HepG2 (cell line): ENCODE results near the gene STUB1. TPM values are rescaled to one million over a fixed set of nuclear protein-coding genes. Genes with fewer than 3 reads are reported as not detected.

Source experiments
- CCAR2 ChIP-seq: fragments of 200-400 bp; formaldehyde crosslinking; optimal IDR thresholded peaks from 2 replicates; pipeline ENCODE3; 2018; ENCODE audit warnings: low read depth, mild to moderate bottlenecking, low read length, moderate library complexity
- ELF1 ChIP-seq: sonication (generic); formaldehyde crosslinking; IDR thresholded peaks from 2 replicates; pipeline ENCODE4 v1.4.0; 2020; ENCODE audit warnings: missing genetic modification reagents
- JUND ChIP-seq: sonication (generic); formaldehyde crosslinking; IDR thresholded peaks from 2 replicates; pipeline ENCODE4 v1.8.0; 2022; ENCODE audit warnings: mild to moderate bottlenecking, missing genetic modification reagents
- KDM3A ChIP-seq: IDR thresholded peaks from 2 replicates; pipeline ENCODE4 v1.6.1; 2018; ENCODE audit warnings: low read depth, missing compliant biosample characterization
- RFX3 ChIP-seq: IDR thresholded peaks from 2 replicates; pipeline ENCODE4 v1.6.1; 2016; ENCODE audit warnings: missing biosample characterization, missing genetic modification reagents
- ZBTB42 ChIP-seq: sonication (generic); formaldehyde crosslinking; IDR thresholded peaks from 2 replicates; pipeline ENCODE4 v1.5.0; 2020; ENCODE audit warnings: mild to moderate bottlenecking, missing genetic modification reagents
- ZMYM4 ChIP-seq: sonication (generic); formaldehyde crosslinking; IDR thresholded peaks from 2 replicates; pipeline ENCODE4 v1.8.1; 2023; ENCODE audit warnings: mild to moderate bottlenecking, missing genetic modification reagents
- ZNF121 ChIP-seq: sonication (generic); formaldehyde crosslinking; IDR thresholded peaks from 2 replicates; pipeline ENCODE4 v1.5.0; 2020; ENCODE audit warnings: mild to moderate bottlenecking, missing genetic modification reagents
- ZNF230 ChIP-seq: sonication (generic); formaldehyde crosslinking; IDR thresholded peaks from 2 replicates; pipeline ENCODE4 v1.4.0; 2020; ENCODE audit warnings: mild to moderate bottlenecking, missing genetic modification reagents
- ZNF430 ChIP-seq: sonication (generic); formaldehyde crosslinking; IDR thresholded peaks from 2 replicates; pipeline ENCODE4 v1.9.0; 2021; ENCODE audit warnings: mild to moderate bottlenecking, missing genetic modification reagents
- ZNF556 ChIP-seq: sonication (generic); formaldehyde crosslinking; IDR thresholded peaks from 2 replicates; pipeline ENCODE4 v1.4.0; 2020; ENCODE audit warnings: mild to moderate bottlenecking, missing genetic modification reagents, borderline replicate concordance
- ZNF564 ChIP-seq: sonication (generic); formaldehyde crosslinking; IDR thresholded peaks from 2 replicates; pipeline ENCODE4 v1.8.1; 2023; ENCODE audit warnings: mild to moderate bottlenecking, missing genetic modification reagents
- polyA plus RNA-seq, 8 experiments: library from polyadenylated mRNA; depleted of rRNA in 3 of 8; stranded (reverse) in 7 of 8; unstranded in 1 of 8; fragments of >200 nt; fragmentation: Illumina TruSeq in 4 of 8; extraction: Trizol in 4 of 8; gene quantifications; 2 replicates each; pipeline versions ENCODE4 v1.2.1 to v1.2.3, GENCODE V29; 2011 to 2016; ENCODE audit warnings: low read depth in 4 of 8, missing spikeins in 1 of 8, mixed read lengths in 1 of 8; ENCODE audit not compliant: insufficient read depth in 1 of 8
- total RNA-seq, 5 experiments: library from RNA; depleted of rRNA; stranded (reverse); fragments of >200 nt; fragmentation: Illumina TruSeq; extraction: Trizol; gene quantifications; 2 replicates each; pipeline ENCODE4 v1.2.3, GENCODE V29; 2016; ENCODE audit warnings: low read depth in 1 of 5
- TF ChIP-seq, protein P1 (sequence below): sonication (generic); formaldehyde crosslinking; IDR thresholded peaks from 2 replicates; pipeline ENCODE4 v1.4.0; 2020; ENCODE audit warnings: missing genetic modification reagents
- TF ChIP-seq, protein P2 (sequence below): sonication (generic); formaldehyde crosslinking; IDR thresholded peaks from 2 replicates; pipeline ENCODE4 v1.4.0; 2020; ENCODE audit warnings: mild to moderate bottlenecking, missing genetic modification reagents
- TF ChIP-seq, protein P3 (sequence below): IDR thresholded peaks from 2 replicates; pipeline ENCODE4 v1.6.1; 2012; ENCODE audit warnings: low read length, improper control_type of control experiment

The STUB1 gene
- total and polyA plus RNA-seq, 2 of the 13 experiments (the other 11 are each of a cell fraction or from before 2014, with no cell fraction given): 52.9 to 78.2 TPM

DNA sequence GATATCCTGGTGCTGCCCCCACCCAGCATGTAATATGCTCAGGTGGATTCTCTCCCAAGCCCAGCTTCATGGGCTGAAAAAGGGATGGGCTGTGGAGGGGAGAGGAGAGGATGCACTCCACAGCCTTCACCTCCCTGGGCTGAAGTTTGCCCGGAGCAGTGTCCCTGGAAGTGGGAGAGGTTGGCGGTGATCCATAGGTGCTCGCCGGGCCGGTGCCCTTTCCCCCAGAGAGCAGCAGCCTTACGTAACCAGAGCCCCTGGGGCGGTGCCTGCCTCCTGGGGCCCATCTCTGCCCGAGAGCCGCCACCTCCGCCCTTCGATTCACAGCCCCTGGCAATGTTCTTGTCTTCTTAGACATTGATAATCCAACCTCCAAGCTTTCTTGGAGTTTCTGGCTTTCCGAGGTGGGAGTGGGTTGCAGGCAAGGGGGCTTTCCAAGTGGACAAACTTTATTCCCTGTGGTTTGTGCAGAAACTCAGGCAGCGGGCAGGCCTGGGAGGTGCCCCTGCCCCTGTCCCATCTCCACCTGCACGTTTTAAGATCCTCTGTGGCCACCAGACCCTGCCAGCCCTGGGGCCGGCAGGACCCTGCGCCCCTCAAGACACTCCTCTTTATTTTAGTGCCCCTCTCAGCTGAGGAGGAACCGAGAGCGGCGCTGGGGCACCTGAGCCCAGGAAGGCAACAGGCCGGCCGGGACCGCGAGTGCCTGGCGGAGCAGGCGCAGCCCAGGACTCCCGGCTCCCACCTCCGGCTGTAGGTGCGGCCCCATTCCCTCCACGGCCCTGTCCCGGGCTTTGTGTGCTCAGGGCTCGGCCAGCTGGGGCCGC, 34.1 kb upstream of the STUB1 start (continued):
- TF ChIP-seq, protein P1, sequence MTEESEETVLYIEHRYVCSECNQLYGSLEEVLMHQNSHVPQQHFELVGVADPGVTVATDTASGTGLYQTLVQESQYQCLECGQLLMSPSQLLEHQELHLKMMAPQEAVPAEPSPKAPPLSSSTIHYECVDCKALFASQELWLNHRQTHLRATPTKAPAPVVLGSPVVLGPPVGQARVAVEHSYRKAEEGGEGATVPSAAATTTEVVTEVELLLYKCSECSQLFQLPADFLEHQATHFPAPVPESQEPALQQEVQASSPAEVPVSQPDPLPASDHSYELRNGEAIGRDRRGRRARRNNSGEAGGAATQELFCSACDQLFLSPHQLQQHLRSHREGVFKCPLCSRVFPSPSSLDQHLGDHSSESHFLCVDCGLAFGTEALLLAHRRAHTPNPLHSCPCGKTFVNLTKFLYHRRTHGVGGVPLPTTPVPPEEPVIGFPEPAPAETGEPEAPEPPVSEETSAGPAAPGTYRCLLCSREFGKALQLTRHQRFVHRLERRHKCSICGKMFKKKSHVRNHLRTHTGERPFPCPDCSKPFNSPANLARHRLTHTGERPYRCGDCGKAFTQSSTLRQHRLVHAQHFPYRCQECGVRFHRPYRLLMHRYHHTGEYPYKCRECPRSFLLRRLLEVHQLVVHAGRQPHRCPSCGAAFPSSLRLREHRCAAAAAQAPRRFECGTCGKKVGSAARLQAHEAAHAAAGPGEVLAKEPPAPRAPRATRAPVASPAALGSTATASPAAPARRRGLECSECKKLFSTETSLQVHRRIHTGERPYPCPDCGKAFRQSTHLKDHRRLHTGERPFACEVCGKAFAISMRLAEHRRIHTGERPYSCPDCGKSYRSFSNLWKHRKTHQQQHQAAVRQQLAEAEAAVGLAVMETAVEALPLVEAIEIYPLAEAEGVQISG: peak; percentile 53; the same call in 1 of the 2 replicates
- TF ChIP-seq ZNF230 (CRISPR knock-in tag): no peak
- no peak for TF ChIP-seq KDM3A (CRISPR knock-in tag)
- TF ChIP-seq ZNF430 (CRISPR knock-in tag): peak; percentile 60; the same call in 1 of the 2 replicates
- no peak for TF ChIP-seq CCAR2
- no peak for TF ChIP-seq ZNF564 (CRISPR knock-in tag)
- TF ChIP-seq ZNF121 (CRISPR knock-in tag): no peak
- TF ChIP-seq JUND (CRISPR knock-in tag): no peak
- TF ChIP-seq ZNF556 (CRISPR knock-in tag): no peak
- 0 out of 2 replicates have a peak, but pooled peaks have one; percentile 31 for TF ChIP-seq ELF1 (CRISPR knock-in tag)
- TF ChIP-seq ZBTB42 (CRISPR knock-in tag): no peak
- 0 out of 2 replicates have a peak, but pooled peaks have one; percentile 27 for TF ChIP-seq ZMYM4 (CRISPR knock-in tag)
- TF ChIP-seq, protein P2, sequence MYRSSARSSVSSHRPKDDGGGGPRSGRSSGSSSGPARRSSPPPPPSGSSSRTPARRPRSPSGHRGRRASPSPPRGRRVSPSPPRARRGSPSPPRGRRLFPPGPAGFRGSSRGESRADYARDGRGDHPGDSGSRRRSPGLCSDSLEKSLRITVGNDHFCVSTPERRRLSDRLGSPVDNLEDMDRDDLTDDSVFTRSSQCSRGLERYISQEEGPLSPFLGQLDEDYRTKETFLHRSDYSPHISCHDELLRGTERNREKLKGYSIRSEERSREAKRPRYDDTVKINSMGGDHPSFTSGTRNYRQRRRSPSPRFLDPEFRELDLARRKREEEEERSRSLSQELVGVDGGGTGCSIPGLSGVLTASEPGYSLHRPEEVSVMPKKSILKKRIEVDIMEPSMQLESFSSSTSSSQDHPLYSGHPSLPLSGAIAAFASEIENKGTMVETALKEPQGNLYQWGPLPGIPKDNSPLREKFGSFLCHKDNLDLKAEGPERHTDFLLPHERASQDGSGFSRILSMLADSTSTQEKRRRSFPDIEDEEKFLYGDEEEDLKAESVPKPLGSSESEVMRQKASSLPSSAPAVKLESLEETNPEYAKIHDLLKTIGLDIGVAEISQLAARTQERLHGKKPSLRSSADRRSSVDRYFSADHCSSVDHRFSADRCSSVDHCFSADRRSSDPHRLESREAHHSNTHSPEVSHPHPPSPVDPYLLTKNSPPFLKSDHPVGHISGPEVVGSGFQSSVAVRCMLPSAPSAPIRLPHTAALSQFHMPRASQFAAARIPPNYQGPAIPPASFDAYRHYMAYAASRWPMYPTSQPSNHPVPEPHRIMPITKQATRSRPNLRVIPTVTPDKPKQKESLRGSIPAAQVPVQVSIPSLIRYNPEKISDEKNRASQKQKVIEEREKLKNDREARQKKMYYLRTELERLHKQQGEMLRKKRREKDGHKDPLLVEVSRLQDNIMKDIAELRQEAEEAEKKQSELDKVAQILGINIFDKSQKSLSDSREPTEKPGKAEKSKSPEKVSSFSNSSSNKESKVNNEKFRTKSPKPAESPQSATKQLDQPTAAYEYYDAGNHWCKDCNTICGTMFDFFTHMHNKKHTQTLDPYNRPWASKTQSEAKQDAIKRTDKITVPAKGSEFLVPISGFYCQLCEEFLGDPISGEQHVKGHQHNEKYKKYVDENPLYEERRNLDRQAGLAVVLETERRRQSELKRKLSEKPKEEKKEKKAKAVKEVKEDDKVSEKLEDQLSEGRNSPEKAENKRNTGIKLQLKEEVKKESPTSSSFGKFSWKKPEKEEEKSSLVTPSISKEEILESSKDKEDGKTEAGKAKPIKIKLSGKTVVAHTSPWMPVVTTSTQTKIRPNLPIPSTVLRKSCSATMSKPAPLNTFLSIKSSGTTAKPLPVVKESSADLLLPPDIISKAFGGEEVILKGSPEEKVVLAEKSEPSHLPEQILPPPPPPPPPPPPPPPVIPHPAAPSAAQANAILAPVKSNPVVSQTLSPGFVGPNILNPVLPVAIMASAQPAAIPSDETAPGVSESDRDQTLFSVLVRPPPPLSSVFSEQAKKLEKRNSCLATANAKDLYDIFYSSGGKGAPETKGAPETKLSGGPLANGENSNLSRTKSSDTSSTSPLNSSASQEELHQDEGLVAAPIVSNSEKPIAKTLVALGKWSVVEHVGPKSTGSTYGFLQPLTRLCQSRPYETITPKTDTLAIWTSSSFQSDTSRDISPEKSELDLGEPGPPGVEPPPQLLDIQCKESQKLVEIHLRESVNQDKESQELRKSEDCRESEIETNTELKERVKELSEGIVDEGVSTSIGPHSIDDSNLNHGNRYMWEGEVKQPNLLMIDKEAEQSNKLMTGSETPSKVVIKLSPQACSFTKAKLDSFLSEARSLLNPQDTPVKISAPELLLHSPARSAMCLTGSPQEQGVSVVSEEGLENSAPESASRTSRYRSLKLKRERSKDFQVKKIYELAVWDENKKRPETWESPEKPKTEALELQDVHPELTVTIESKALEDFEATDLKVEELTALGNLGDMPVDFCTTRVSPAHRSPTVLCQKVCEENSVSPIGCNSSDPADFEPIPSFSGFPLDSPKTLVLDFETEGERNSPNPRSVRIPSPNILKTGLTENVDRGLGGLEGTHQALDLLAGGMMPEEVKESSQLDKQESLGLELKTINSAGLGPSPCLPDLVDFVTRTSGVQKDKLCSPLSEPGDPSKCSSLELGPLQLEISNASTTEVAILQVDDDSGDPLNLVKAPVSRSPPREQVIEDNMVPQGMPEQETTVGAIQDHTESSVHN (CRISPR knock-in tag): no peak
- TF ChIP-seq, protein P3, sequence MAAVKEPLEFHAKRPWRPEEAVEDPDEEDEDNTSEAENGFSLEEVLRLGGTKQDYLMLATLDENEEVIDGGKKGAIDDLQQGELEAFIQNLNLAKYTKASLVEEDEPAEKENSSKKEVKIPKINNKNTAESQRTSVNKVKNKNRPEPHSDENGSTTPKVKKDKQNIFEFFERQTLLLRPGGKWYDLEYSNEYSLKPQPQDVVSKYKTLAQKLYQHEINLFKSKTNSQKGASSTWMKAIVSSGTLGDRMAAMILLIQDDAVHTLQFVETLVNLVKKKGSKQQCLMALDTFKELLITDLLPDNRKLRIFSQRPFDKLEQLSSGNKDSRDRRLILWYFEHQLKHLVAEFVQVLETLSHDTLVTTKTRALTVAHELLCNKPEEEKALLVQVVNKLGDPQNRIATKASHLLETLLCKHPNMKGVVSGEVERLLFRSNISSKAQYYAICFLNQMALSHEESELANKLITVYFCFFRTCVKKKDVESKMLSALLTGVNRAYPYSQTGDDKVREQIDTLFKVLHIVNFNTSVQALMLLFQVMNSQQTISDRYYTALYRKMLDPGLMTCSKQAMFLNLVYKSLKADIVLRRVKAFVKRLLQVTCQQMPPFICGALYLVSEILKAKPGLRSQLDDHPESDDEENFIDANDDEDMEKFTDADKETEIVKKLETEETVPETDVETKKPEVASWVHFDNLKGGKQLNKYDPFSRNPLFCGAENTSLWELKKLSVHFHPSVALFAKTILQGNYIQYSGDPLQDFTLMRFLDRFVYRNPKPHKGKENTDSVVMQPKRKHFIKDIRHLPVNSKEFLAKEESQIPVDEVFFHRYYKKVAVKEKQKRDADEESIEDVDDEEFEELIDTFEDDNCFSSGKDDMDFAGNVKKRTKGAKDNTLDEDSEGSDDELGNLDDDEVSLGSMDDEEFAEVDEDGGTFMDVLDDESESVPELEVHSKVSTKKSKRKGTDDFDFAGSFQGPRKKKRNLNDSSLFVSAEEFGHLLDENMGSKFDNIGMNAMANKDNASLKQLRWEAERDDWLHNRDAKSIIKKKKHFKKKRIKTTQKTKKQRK: no peak
- TF ChIP-seq RFX3 (CRISPR knock-in tag): no peak
